Measurements from ENCODE around the gene SPATA20. TPM values are rescaled to one million over a fixed set of nuclear protein-coding genes. Genes with fewer than 3 reads are reported as not detected.
A peak's percentile ranks its signal among the peaks of the same experiment; 100 is the strongest.

Gene SPATA20
- total RNA-seq, 8 experiments from 2014 or later = 5.4 to 64.4 (median 25.4) TPM

- in situ Hi-C loops (cut with MboI; ENCODE audit: low pct_unique_long_range_greater_than_20kb in 2 of 9, low sequenced_read_pairs in 9 of 9, unreplicated experiment in 9 of 9) = loop anchor here in 2 of 9 experiments (25.0 kb wide), 1 partner anchor 310 kb away; the partner anchor contains the start of gene WFIKKN2 (in 2 of the 2)
- Histone ChIP-seq H3K4me1 (replicated peaks in 1 of 2) (peaks cover under 1 to 4% of the 10 kb centered on the region in 2 donors), H3K4me3 (no peak overlapping the region), H3K27ac (no peak overlapping the region)
- WGBS, 10 experiments = 40 to 80% (median 49%) methylated on average over 1 to 4 of the region's 5 CpGs; no CpG with 5 or more reads in 5 of the 10 experiments
- no peak for ATAC-seq (replicated peaks in 6 of 8)
Measured at GRCh38 chr17:50527155-50527762, 19.7 kb upstream of the SPATA20 start.

- peaks cover 8 to 11% of the 10 kb centered on the region in 2 donors for H3K4me1 ChIP-seq (replicated peaks in 1 of 2)
- ATAC-seq (replicated peaks in 6 of 8) = no peak
- in situ Hi-C loops (cut with MboI; ENCODE audit: low pct_unique_long_range_greater_than_20kb in 2 of 9, low sequenced_read_pairs in 9 of 9, unreplicated experiment in 9 of 9) = loop anchor here in 2 of 9 experiments (25.0 kb wide), 1 partner anchor 309 kb away; the partner anchor contains the start of gene WFIKKN2 (in 2 of the 2)
- H3K27ac ChIP-seq = no peak overlapping the region
- WGBS, 10 experiments = 20 to 83% (median 37%) methylated on average over 1 to 2 of the region's 4 CpGs; no CpG with 5 or more reads in 6 of the 10 experiments
- no peak overlapping the region for H3K4me3 ChIP-seq
Measured at GRCh38 chr17:50527949-50528474, 19.0 kb upstream of the SPATA20 start.

- H3K4me1 ChIP-seq (replicated peaks in 1 of 2) = peaks cover 20 to 23% of the 10 kb centered on the region in 2 donors
- in situ Hi-C loops (cut with MboI; ENCODE audit: low pct_unique_long_range_greater_than_20kb in 2 of 9, low sequenced_read_pairs in 9 of 9, unreplicated experiment in 9 of 9) = loop anchor here in 2 of 9 experiments (25.0 kb wide), 1 partner anchor 307 kb away; the partner anchor contains the start of gene WFIKKN2 (in 2 of the 2)
- WGBS, 10 experiments = 17 to 96% (median 63%) methylated on average over 2 to 7 of the region's 7 CpGs; no CpG with 5 or more reads in 3 of the 10 experiments
- ATAC-seq (replicated peaks in 6 of 8) = no peak
- H3K4me3 ChIP-seq = no peak overlapping the region
- H3K27ac ChIP-seq = no peak overlapping the region
Measured at GRCh38 chr17:50529849-50530248, 17.1 kb upstream of the SPATA20 start.

- H3K27ac ChIP-seq = no peak overlapping the region
- in situ Hi-C loops (cut with MboI; ENCODE audit: low pct_unique_long_range_greater_than_20kb in 2 of 9, low sequenced_read_pairs in 9 of 9, unreplicated experiment in 9 of 9) = loop anchor here in 2 of 9 experiments (25.0 kb wide), 1 partner anchor 306 kb away; the partner anchor contains the start of gene WFIKKN2 (in 2 of the 2)
- no peak overlapping the region for H3K4me3 ChIP-seq
- ATAC-seq (replicated peaks in 6 of 8) = no peak
- peaks cover 20 to 23% of the 10 kb centered on the region in 2 donors for H3K4me1 ChIP-seq (replicated peaks in 1 of 2)
- 0 to 80% (median 60%) methylated on average over 1 to 3 of the region's 6 CpGs; no CpG with 5 or more reads in 3 of the 10 experiments for WGBS, 10 experiments
Measured at GRCh38 chr17:50531428-50532025, 15.4 kb upstream of the SPATA20 start.

- in situ Hi-C loops (cut with MboI; ENCODE audit: low pct_unique_long_range_greater_than_20kb in 2 of 9, low sequenced_read_pairs in 9 of 9, unreplicated experiment in 9 of 9) = loop anchor here in 2 of 9 experiments (25.0 kb wide), 1 partner anchor 305 kb away; the partner anchor contains the start of gene WFIKKN2 (in 2 of the 2)
- peak; percentile 25 to 78 (median 32) for ATAC-seq (replicated peaks in 6 of 8)
- Histone ChIP-seq H3K4me1 (replicated peaks in 1 of 2) (peaks cover 20 to 23% of the 10 kb centered on the region in 2 donors), H3K27ac (no peak within 1 kb of the TSS), H3K4me3 (no peak within 1 kb of the TSS)
- 0% methylated on average over 1 to 3 of the region's 21 CpGs; no CpG with 5 or more reads in 7 of the 10 experiments for WGBS, 10 experiments
Measured at GRCh38 chr17:50532452-50533024, 14.4 kb upstream of the SPATA20 start, which contains the start of gene EPN3. Gene EPN3 (plus strand): TSS chr17:50532735. CDS start chr17:50536557, 3,822 bp downstream.

- Histone ChIP-seq H3K27ac (no peak overlapping the region), H3K4me1 (replicated peaks in 1 of 2) (peaks cover 24 to 28% of the 10 kb centered on the region in 2 donors), H3K4me3 (no peak overlapping the region)
- 54 to 83% methylated on average over 1 to 3 of the region's 5 CpGs; no CpG with 5 or more reads in 8 of the 10 experiments for WGBS, 10 experiments
- in situ Hi-C loops (cut with MboI; ENCODE audit: low pct_unique_long_range_greater_than_20kb in 2 of 9, low sequenced_read_pairs in 9 of 9, unreplicated experiment in 9 of 9) = loop anchor here in 2 of 9 experiments (25.0 kb wide), 1 partner anchor 304 kb away; the partner anchor contains the start of gene WFIKKN2 (in 2 of the 2)
- ATAC-seq (replicated peaks in 6 of 8) = peak in 5 of 8 experiments; percentile 10 to 31 (median 19)
Measured at GRCh38 chr17:50533185-50533584, 13.8 kb upstream of the SPATA20 start.

GRCh38 chr17:50533720-50534148, 13.2 kb upstream of the SPATA20 start:
- whole genome bisulfite sequencing, 10 experiments = 1 to 40% (median 21%) methylated on average over 1 to 11 of the region's 17 CpGs; no CpG with 5 or more reads in 4 of the 10 experiments
- peaks cover 30 to 34% of the 10 kb centered on the region in 2 donors for H3K4me1 ChIP-seq (replicated peaks in 1 of 2)
- no peak overlapping the region for H3K27ac ChIP-seq
- peak; percentile 11 to 73 (median 28) for ATAC-seq (replicated peaks in 6 of 8)
- in situ Hi-C loops (cut with MboI; ENCODE audit: low pct_unique_long_range_greater_than_20kb in 2 of 9, low sequenced_read_pairs in 9 of 9, unreplicated experiment in 9 of 9) = loop anchor here in 2 of 9 experiments (25.0 kb wide), 1 partner anchor 304 kb away; the partner anchor contains the start of gene WFIKKN2 (in 2 of the 2)
- H3K4me3 ChIP-seq = no peak overlapping the region

GRCh38 chr17:50534222-50534978, 12.6 kb upstream of the SPATA20 start:
- no peak overlapping the region for H3K27ac ChIP-seq
- H3K4me1 ChIP-seq (replicated peaks in 1 of 2) = peaks cover 36 to 37% of the 10 kb centered on the region in 2 donors
- peak in 6 of 8 experiments; percentile 1 to 46 (median 22) for ATAC-seq (replicated peaks in 6 of 8)
- in situ Hi-C loops (cut with MboI; ENCODE audit: low pct_unique_long_range_greater_than_20kb in 2 of 9, low sequenced_read_pairs in 9 of 9, unreplicated experiment in 9 of 9) = loop anchor here in 2 of 9 experiments (25.0 kb wide), 1 partner anchor 303 kb away; the partner anchor contains the start of gene WFIKKN2 (in 2 of the 2)
- H3K4me3 ChIP-seq = no peak overlapping the region
- WGBS, 10 experiments = 15 to 100% (median 83%) methylated on average over 3 to 6 of the region's 24 CpGs; no CpG with 5 or more reads in 6 of the 10 experiments

GRCh38 chr17:50534979-50535326, 12.0 kb upstream of the SPATA20 start:
- no peak overlapping the region for H3K4me3 ChIP-seq
- in situ Hi-C loops (cut with MboI; ENCODE audit: low pct_unique_long_range_greater_than_20kb in 2 of 9, low sequenced_read_pairs in 9 of 9, unreplicated experiment in 9 of 9) = loop anchor here in 2 of 9 experiments (25.0 kb wide), 1 partner anchor 302 kb away; the partner anchor contains the start of gene WFIKKN2 (in 2 of the 2)
- WGBS, 10 experiments = 79 to 100% (median 80%) methylated on average over 1 to 2 of the region's 2 CpGs; no CpG with 5 or more reads in 5 of the 10 experiments
- H3K4me1 ChIP-seq (replicated peaks in 1 of 2) = peaks cover 36 to 37% of the 10 kb centered on the region in 2 donors
- no peak overlapping the region for H3K27ac ChIP-seq
- ATAC-seq (replicated peaks in 6 of 8) = no peak

GRCh38 chr17:50535407-50535806, 11.6 kb upstream of the SPATA20 start:
- in situ Hi-C loops (cut with MboI; ENCODE audit: low pct_unique_long_range_greater_than_20kb in 2 of 9, low sequenced_read_pairs in 9 of 9, unreplicated experiment in 9 of 9) = loop anchor here in 2 of 9 experiments (25.0 kb wide), 1 partner anchor 302 kb away; the partner anchor contains the start of gene WFIKKN2 (in 2 of the 2)
- WGBS, 10 experiments = 33 to 100% (median 93%) methylated on average over 1 to 5 of the region's 7 CpGs; no CpG with 5 or more reads in 4 of the 10 experiments
- no peak for ATAC-seq (replicated peaks in 6 of 8)
- peaks cover 36 to 37% of the 10 kb centered on the region in 2 donors for H3K4me1 ChIP-seq (replicated peaks in 1 of 2)
- no peak overlapping the region for H3K27ac ChIP-seq
- H3K4me3 ChIP-seq = no peak overlapping the region
